ENCODE results near the gene SGPP2. TPM values are rescaled to one million over a fixed set of nuclear protein-coding genes. Genes with fewer than 3 reads are reported as not detected.

Gene SGPP2
- total RNA-seq, 2 donors from 2014 or later = 3.3 to 3.7 TPM

DNA sequence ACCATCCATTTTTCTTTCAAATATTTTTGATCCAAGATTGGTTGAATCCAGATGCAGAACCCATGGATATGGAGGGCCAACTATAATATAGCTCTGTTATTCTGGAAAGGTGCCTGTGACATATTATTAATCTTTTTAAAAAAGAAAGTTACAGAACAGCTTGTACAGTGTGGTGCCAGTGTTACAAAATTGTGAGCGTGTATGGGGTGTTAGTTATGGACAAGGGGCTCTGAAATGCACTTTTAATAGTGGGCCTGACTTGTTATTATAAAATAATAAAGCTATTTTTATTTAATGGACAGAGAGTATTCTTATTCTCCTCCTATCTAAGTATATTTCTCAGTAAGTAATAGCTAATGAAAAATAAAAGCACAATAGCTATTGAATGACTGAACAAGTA, 120.3 kb downstream of the SGPP2 start:
- intact Hi-C loops (cut with DNase I) = no loop called here
- no peak for TF ChIP-seq POLR2AphosphoS5 (IDR thresholded peaks at IDR 0.05)
- TF ChIP-seq, protein P1, sequence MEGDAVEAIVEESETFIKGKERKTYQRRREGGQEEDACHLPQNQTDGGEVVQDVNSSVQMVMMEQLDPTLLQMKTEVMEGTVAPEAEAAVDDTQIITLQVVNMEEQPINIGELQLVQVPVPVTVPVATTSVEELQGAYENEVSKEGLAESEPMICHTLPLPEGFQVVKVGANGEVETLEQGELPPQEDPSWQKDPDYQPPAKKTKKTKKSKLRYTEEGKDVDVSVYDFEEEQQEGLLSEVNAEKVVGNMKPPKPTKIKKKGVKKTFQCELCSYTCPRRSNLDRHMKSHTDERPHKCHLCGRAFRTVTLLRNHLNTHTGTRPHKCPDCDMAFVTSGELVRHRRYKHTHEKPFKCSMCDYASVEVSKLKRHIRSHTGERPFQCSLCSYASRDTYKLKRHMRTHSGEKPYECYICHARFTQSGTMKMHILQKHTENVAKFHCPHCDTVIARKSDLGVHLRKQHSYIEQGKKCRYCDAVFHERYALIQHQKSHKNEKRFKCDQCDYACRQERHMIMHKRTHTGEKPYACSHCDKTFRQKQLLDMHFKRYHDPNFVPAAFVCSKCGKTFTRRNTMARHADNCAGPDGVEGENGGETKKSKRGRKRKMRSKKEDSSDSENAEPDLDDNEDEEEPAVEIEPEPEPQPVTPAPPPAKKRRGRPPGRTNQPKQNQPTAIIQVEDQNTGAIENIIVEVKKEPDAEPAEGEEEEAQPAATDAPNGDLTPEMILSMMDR (IDR thresholded peaks at IDR 0.05) = no peak
- TF ChIP-seq POLR2A (IDR thresholded peaks at IDR 0.05) = no peak
- Histone ChIP-seq H3K9me3 (no peaks in the 10 kb centered on the region), H3K27ac (no peak overlapping the region), H3K4me3 (no peak overlapping the region), H3K36me3 (no peaks in the 10 kb centered on the region), H3K4me1 (replicated peaks) (no peaks in the 10 kb centered on the region), H3K27me3 (replicated peaks; ENCODE audit: insufficient read depth) (no peaks in the 10 kb centered on the region)
- 82% methylated on average over 1 of the region's 1 CpG for WGBS
- no peak for DNase-seq (ENCODE audit: low spot score)

DNA sequence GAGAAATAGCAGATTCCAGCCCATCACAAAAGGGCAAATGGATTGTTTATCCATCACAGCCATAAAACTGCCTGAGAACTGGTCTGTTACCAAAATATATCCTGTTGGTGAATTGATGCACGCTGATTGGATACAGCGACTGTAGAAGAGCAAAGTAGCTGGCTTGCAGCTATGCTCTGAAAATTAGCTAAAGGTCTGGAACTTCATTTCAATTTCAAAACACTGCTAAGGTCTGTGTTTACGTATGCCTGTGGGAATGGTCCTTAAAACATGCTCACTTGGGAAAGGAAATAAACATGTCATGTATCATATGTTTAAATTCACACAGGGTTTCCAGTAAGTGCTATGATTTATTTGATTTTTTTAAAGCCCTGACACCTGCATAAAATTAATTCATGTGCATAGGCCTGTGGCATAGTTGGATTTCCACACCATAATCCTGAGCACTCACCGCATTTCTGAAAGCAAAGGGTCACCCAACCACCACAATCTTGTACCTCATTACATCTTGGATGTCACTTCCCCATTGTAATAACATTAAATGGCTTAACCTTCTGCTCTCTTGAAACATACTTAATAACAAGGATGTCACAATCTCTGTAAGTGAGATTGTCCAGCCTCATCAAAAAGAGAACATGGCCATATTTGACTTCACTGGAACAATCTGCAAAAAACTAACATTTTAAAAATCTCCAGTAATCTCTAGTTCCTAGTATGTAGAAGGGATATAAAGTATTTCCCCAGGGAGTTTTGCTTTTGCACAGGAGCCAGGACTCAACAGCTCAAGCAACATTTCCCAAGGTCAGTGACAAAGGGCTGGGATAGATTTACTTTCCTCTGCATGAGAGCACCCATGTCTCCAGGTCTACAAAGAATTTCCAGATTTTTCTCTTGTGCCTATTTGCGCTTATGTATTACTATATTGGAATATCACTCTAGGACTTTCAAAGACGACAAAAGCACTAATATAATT, 121.8 kb downstream of the SGPP2 start:
- Histone ChIP-seq H3K4me3 (no peak overlapping the region), H3K4me1 (replicated peaks) (no peaks in the 10 kb centered on the region), H3K27ac (no peak overlapping the region), H3K27me3 (replicated peaks; ENCODE audit: insufficient read depth) (no peaks in the 10 kb centered on the region), H3K36me3 (no peaks in the 10 kb centered on the region), H3K9me3 (no peaks in the 10 kb centered on the region)
- intact Hi-C loops (cut with DNase I) = no loop called here
- WGBS = 59% methylated on average over 6 of the region's 6 CpGs
- DNase-seq (ENCODE audit: low spot score) = no peak
- TF ChIP-seq POLR2A (IDR thresholded peaks at IDR 0.05) = no peak
- no peak for TF ChIP-seq POLR2AphosphoS5 (IDR thresholded peaks at IDR 0.05)
- TF ChIP-seq, protein P1 (IDR thresholded peaks at IDR 0.05) = no peak

DNA sequence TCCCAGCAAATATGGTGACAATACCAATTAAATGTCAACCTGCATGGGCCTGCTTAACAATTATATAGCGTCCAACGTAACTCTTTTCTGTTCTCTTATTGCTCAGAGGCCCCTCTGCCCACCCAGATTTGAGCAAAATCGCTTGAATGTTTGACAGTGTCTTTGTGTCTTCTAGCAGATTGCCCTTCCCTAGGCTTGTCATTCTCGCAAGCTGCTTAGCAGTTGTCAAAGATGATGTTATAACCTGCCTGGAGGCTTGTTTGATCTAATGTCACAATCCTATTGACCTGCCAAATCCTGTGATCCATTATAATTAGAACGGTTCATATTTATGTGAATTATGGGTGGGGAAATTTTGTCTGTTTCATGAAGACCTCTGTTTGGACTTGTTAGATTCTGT, 122.7 kb downstream of the SGPP2 start:
- no peak for DNase-seq (ENCODE audit: low spot score)
- Histone ChIP-seq H3K9me3 (no peaks in the 10 kb centered on the region), H3K36me3 (no peaks in the 10 kb centered on the region), H3K4me1 (replicated peaks) (no peaks in the 10 kb centered on the region), H3K27me3 (replicated peaks; ENCODE audit: insufficient read depth) (no peaks in the 10 kb centered on the region), H3K4me3 (no peak overlapping the region), H3K27ac (no peak overlapping the region)
- intact Hi-C loops (cut with DNase I) = no loop called here
- TF ChIP-seq POLR2A (IDR thresholded peaks at IDR 0.05) (no peak), POLR2AphosphoS5 (IDR thresholded peaks at IDR 0.05) (no peak)
- TF ChIP-seq, protein P1 (IDR thresholded peaks at IDR 0.05) = no peak
- 68% methylated on average over 5 of the region's 5 CpGs for WGBS

DNA sequence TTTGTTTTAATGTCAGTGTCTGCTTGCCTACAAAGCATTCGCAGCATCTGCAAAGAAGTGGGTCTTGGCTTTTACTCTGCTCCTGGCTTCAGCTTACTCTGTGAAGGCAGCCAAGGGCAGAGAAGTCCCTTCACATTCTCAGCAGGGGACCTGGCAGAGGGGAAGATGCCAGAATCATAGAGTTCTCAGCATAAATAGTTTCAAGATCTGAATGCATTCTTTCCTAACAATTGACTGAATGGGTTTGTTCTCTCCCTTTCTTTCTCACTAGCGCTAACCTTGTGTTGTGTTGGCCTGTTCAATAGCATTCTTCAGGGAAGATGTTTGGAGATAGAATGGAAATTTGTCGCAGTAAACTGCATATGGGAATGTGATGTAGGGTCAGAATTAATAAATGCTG, 124.6 kb downstream of the SGPP2 start:
- intact Hi-C loops (cut with DNase I) = no loop called here
- H3K36me3 ChIP-seq = no peaks in the 10 kb centered on the region
- H3K27me3 ChIP-seq (replicated peaks; ENCODE audit: insufficient read depth) = no peaks in the 10 kb centered on the region
- H3K9me3 ChIP-seq = no peaks in the 10 kb centered on the region
- H3K4me3 ChIP-seq = no peak overlapping the region
- H3K27ac ChIP-seq = no peak overlapping the region
- DNase-seq (ENCODE audit: low spot score) = no peak
- H3K4me1 ChIP-seq (replicated peaks) = no peaks in the 10 kb centered on the region
- 39% methylated on average over 3 of the region's 3 CpGs for WGBS
- TF ChIP-seq POLR2AphosphoS5 (IDR thresholded peaks at IDR 0.05) (no peak), POLR2A (IDR thresholded peaks at IDR 0.05) (no peak)
- TF ChIP-seq, protein P1 (IDR thresholded peaks at IDR 0.05) = no peak

DNA sequence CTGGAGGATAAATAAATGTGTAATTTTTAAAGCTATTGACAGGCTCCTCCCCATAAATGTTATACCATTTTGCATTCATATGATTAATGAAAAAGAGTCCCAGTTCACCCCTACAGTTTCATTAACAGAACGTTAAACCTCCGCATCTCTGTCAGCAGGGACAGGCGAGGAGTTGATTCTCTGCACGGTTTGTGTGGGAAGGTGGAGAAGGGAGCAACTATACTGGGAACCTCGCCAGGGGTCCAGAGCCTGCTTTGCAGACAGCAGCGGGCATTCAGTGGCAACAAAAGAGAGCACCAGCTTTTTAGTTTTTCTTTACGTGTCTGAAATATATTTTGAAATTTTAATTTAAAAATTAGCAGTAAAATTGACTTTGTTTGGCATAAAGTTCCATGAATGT, 130.2 kb downstream of the SGPP2 start:
- H3K4me3 ChIP-seq = no peak overlapping the region
- intact Hi-C loops (cut with DNase I) = no loop called here
- no peak overlapping the region for H3K27ac ChIP-seq
- no peaks in the 10 kb centered on the region for H3K36me3 ChIP-seq
- no peaks in the 10 kb centered on the region for H3K27me3 ChIP-seq (replicated peaks; ENCODE audit: insufficient read depth)
- 46% methylated on average over 7 of the region's 7 CpGs for WGBS
- no peak for DNase-seq (ENCODE audit: low spot score)
- TF ChIP-seq, protein P1 (IDR thresholded peaks at IDR 0.05) = no peak
- no peaks in the 10 kb centered on the region for H3K4me1 ChIP-seq (replicated peaks)
- H3K9me3 ChIP-seq = no peaks in the 10 kb centered on the region
